Breast epithelium (tissue), 4 donors: ENCODE measurements around the gene AGAP3. TPM values are rescaled to one million over a fixed set of nuclear protein-coding genes. Genes with fewer than 3 reads are reported as not detected.

Source experiments
- DNase-seq, 2 donors: peaks; one replicate each; pipeline ENCODE4 v3.0.0-alpha.2; 2019; ENCODE audit warnings: low spot score in 2 of 2
- H3K27ac ChIP-seq, 2 donors: fragments of 200-600 bp; sonication (generic) in 1 of 2; one replicate each; pipeline ENCODE4 v1.5.1; 2016 to 2019; ENCODE audit warnings: mild to moderate bottlenecking in 1 of 2
- H3K27me3 ChIP-seq, 2 donors: fragments of 200-600 bp; sonication (generic) in 1 of 2; one replicate each; pipeline versions ENCODE4 v1.5.1 to v1.6.0; 2017 to 2019; ENCODE audit warnings: control low read depth in 1 of 2, mild to moderate bottlenecking in 1 of 2
- H3K36me3 ChIP-seq: fragments of 200-600 bp; one replicate; pipeline ENCODE4 v1.5.1; 2019
- H3K4me1 ChIP-seq, 2 donors: fragments of 200-600 bp; sonication (generic); one replicate each; pipeline ENCODE4 v1.5.1; 2016 to 2019; ENCODE audit warnings: control low read depth in 1 of 2
- H3K4me3 ChIP-seq, 3 donors: fragments of 200-600 bp; sonication (generic); 1 replicate in 2 of 3; 2 replicates in 1 of 3; pipeline ENCODE4 v1.5.1; 2016 to 2019; ENCODE audit warnings: mild to moderate bottlenecking in 3 of 3, moderate library complexity in 2 of 3
- H3K9me3 ChIP-seq, 2 donors: fragments of 200-600 bp; sonication (generic) in 1 of 2; one replicate each; pipeline ENCODE4 v1.5.1; 2016 to 2019; ENCODE audit warnings: control low read depth in 1 of 2
- POLR2A ChIP-seq: fragments of 450-650 bp; IDR thresholded peaks from one replicate; pipeline ENCODE4 v1.6.1; 2016; ENCODE audit warnings: antibody characterized with exemption, mild to moderate bottlenecking, moderate library complexity
- POLR2AphosphoS5 ChIP-seq, 3 donors: sonication (generic); formaldehyde crosslinking; IDR thresholded peaks; one replicate each; pipeline ENCODE4 v1.6.1; 2017; ENCODE audit warnings: antibody characterized with exemption in 3 of 3
- intact Hi-C: fragments of 100-400 bp; cut with DNase I; formaldehyde crosslinking; loops from one replicate; pipeline ENCODE4 v1.15.1; 2023; ENCODE audit warnings: low total_unique reads
- total RNA-seq, 3 donors: library from RNA; depleted of rRNA; stranded (reverse); fragments of >200 nt; gene quantifications; one replicate each; pipeline ENCODE4 v1.1.0, GENCODE V29; 2016
- TF ChIP-seq, protein P1 (sequence below), 3 donors: fragments of 450-650 bp; IDR thresholded peaks; one replicate each; pipeline ENCODE4 v1.5.1; 2016 to 2017; ENCODE audit warnings: antibody characterized with exemption in 3 of 3, mild to moderate bottlenecking in 3 of 3, moderate library complexity in 3 of 3

Gene AGAP3
- total RNA-seq, 3 donors from 2014 or later: 47.2 to 58.1 (median 55.1) TPM

DNA sequence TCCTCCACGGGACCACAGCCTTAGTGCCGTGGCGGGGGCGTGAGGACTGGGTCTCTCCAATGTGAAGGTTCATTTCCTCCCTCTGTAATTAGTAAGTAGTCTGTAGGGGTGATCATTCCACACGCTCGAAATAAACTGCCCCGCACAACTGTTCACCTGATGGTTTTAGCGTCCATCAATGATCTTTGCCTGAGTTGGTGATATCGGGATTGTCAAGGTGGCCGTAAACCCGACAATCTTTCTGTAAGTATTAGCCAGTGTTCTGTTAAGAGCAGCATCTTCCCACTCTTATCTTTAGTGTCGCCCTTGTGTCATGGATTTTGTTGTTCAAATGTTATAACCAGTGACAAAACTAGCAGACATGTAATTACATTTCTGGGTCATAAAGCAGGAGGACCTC is 17.7 kb downstream of the AGAP3 start:
- Histone ChIP-seq H3K27ac (no peak overlapping the region), H3K9me3 (no peaks in the 10 kb centered on the region), H3K36me3 (no peaks in the 10 kb centered on the region), H3K4me1 (no peaks in the 10 kb centered on the region), H3K27me3 (no peaks in the 10 kb centered on the region), H3K4me3 (no peak overlapping the region)
- no peak for DNase-seq
- TF ChIP-seq POLR2A (no peak), POLR2AphosphoS5 (IDR thresholded peaks at IDR 0.05) (no peak)
- TF ChIP-seq, protein P1, sequence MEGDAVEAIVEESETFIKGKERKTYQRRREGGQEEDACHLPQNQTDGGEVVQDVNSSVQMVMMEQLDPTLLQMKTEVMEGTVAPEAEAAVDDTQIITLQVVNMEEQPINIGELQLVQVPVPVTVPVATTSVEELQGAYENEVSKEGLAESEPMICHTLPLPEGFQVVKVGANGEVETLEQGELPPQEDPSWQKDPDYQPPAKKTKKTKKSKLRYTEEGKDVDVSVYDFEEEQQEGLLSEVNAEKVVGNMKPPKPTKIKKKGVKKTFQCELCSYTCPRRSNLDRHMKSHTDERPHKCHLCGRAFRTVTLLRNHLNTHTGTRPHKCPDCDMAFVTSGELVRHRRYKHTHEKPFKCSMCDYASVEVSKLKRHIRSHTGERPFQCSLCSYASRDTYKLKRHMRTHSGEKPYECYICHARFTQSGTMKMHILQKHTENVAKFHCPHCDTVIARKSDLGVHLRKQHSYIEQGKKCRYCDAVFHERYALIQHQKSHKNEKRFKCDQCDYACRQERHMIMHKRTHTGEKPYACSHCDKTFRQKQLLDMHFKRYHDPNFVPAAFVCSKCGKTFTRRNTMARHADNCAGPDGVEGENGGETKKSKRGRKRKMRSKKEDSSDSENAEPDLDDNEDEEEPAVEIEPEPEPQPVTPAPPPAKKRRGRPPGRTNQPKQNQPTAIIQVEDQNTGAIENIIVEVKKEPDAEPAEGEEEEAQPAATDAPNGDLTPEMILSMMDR (IDR thresholded peaks at IDR 0.05): no peak
- intact Hi-C loops: no loop called here

DNA sequence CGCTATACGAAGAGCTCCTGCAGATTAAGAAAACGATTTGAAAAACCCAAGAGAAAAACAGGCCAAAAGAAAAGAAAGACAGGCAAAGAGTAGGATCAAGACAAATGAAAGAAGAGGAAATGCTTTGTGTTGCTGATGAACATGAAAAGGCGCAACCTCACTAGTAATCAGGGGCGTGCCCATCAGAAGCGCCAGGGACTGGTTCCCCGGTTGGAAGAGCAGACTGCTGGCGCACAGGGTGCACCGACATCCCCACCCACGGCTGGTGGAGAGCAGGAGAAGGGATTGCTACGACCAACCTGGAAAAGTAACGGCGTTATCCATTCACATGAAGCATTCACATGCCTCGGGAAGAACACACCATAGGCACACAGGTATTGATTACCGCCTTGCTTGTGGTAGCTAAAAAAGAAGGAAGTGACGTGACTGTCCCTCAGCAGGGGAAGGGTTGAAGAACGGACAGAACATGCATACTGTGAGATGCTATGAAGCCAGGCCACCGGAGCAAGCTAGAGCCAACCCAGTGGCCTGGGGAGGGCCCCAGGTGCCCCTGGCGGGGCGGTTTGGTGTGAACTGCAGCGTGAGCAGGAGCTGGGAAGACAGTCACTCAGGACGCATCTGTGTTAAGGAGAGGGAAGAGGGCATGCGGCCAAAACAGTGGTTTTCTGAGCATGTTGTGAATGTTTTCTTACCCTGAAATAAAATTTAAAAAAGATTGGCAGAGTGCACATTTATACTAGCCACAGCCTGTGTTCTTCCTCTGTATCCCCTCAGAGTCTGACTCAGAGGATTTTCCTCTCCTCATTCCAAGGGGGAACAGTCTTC is 18.3 kb downstream of the AGAP3 start:
- Histone ChIP-seq H3K27me3 (no peaks in the 10 kb centered on the region), H3K36me3 (no peaks in the 10 kb centered on the region), H3K9me3 (no peaks in the 10 kb centered on the region), H3K27ac (no peak overlapping the region), H3K4me1 (no peaks in the 10 kb centered on the region), H3K4me3 (no peak overlapping the region)
- TF ChIP-seq, protein P1 (IDR thresholded peaks at IDR 0.05): no peak
- TF ChIP-seq POLR2AphosphoS5 (IDR thresholded peaks at IDR 0.05) (no peak), POLR2A (no peak)
- intact Hi-C loops: no loop called here
- no peak for DNase-seq

DNA sequence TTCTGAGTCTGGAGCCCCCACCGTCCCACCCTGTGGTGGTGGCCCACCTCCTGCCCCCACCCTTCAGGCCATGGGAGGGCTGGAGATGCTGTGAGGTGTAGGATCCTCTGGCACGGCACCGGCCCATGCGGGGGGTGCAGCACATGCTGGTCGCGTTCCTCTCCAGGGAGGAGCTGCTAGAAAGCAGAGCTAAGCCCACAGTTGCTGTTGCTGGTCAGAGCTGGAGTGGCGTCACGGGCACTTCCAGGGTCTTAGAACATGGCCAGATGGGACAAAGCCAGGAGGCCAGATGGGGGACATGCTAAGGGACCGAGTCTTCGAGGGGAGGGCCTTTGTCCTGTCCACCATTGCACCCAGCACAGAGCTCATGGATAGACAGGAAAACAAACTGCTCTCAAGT is 21.6 kb downstream of the AGAP3 start:
- Histone ChIP-seq H3K9me3 (no peaks in the 10 kb centered on the region), H3K4me3 (no peak overlapping the region), H3K27me3 (no peaks in the 10 kb centered on the region), H3K27ac (peak overlapping the region in 1 of 2 donors; percentile 68), H3K36me3 (no peaks in the 10 kb centered on the region), H3K4me1 (peaks cover 0 to 5% of the 10 kb centered on the region in 2 donors)
- intact Hi-C loops: no loop called here
- no peak for TF ChIP-seq POLR2A
- TF ChIP-seq, protein P1 (IDR thresholded peaks at IDR 0.05): no peak
- no peak for DNase-seq

DNA sequence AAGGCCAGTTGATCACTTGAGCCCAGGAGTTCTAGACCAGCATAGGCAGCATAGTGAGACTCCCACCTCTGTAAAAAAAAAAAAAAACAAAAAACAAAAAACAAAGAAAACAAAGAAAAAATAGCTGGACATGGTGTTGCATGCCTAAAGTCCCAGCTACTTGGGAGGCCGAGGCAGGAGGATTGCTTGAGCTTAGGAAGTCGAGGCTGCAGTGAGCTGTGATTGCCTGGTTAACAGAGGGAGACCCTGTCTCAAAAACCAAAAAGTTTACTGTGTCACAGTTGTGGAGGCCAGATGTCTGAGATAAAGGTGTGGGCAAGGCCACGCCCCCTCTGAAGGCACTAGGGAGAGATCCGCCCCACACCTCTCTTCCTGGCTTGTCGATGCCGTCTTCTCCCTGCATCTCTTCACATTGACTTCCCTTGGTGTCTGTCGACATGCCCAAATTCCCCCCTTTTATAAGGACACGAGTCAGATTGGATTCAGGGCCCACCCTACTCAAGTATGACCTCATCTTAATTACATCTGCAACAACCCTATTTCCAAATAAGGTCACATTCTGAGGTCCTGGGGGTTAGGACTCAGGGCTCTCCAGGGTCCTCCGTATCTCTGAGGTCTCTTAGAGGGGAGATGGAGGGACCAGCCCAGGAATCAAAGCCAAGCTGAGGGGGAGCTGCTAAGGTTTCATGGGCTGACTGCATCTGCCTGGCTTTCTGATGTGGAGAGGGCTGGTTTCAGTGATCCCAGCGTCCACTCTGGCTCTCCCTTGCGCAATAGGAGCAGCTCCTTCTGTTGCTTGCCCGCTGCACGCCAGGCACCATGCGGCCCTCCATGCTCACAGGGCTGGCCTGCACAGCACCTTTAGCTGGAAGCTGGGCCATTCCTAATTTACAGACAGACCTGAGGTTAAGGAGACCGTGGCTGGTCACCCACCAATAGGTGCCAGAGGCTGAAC is 23.1 kb downstream of the AGAP3 start:
- Histone ChIP-seq H3K9me3 (no peaks in the 10 kb centered on the region), H3K4me3 (no peak overlapping the region), H3K27ac (peak overlapping the region in 1 of 2 donors; percentile 55), H3K36me3 (no peaks in the 10 kb centered on the region), H3K27me3 (no peaks in the 10 kb centered on the region), H3K4me1 (peaks cover 0 to 7% of the 10 kb centered on the region in 2 donors)
- no peak for DNase-seq
- TF ChIP-seq POLR2A (no peak), POLR2AphosphoS5 (IDR thresholded peaks at IDR 0.05) (no peak)
- TF ChIP-seq, protein P1 (IDR thresholded peaks at IDR 0.05): no peak
- intact Hi-C loops: loop anchor here (10.0 kb wide), 1 partner anchor 95 kb away; no protein-coding TSS in a partner anchor
